HTERT RPE-1 (cell line): ENCODE measurements around the gene BPTF.
"Not testable (repeated sequence)": the region's sequence is repeated elsewhere in the genome, so short reads cannot be mapped to it uniquely, and the experiment has no call there.

Source experiments
- in situ Hi-C: fragments of 300-500 bp; cut with MboI; formaldehyde crosslinking; loops from 4 replicates; pipeline ENCODE4 v1.14.3; 2020; ENCODE audit warnings: low sequenced_read_pairs

BPTF gene

GRCh38 chr17:67881083-67881482, 55.8 kb downstream of the BPTF start:
- in situ Hi-C loops: no loop called here

- in situ Hi-C loops: no loop called here
Measured at GRCh38 chr17:67884741-67885140, 59.4 kb downstream of the BPTF start.

- in situ Hi-C loops: no loop called here
Measured at GRCh38 chr17:67891481-67892119, 66.3 kb downstream of the BPTF start.

- in situ Hi-C loops: no loop called here
Measured at GRCh38 chr17:67902511-67903231, 77.4 kb downstream of the BPTF start.

GRCh38 chr17:67905298-67905697, 80.0 kb downstream of the BPTF start:
- in situ Hi-C loops: not testable (repeated sequence)

- in situ Hi-C loops: not testable (repeated sequence)
Measured at GRCh38 chr17:67910117-67910803, 85.0 kb downstream of the BPTF start.

GRCh38 chr17:67911059-67911782, 85.9 kb downstream of the BPTF start:
- in situ Hi-C loops: no loop called here

GRCh38 chr17:67912088-67912487, 86.8 kb downstream of the BPTF start:
- in situ Hi-C loops: no loop called here

- in situ Hi-C loops: no loop called here
Measured at GRCh38 chr17:67912656-67913055, 87.4 kb downstream of the BPTF start.

- in situ Hi-C loops: no loop called here
Measured at GRCh38 chr17:67920212-67920611, 94.9 kb downstream of the BPTF start.

GRCh38 chr17:67922503-67922902, 97.2 kb downstream of the BPTF start:
- in situ Hi-C loops: no loop called here

GRCh38 chr17:67928842-67929241, 103.5 kb downstream of the BPTF start:
- in situ Hi-C loops: not testable (repeated sequence)

- in situ Hi-C loops: no loop called here
Measured at GRCh38 chr17:67931227-67931626, 105.9 kb downstream of the BPTF start.

- in situ Hi-C loops: no loop called here
Measured at GRCh38 chr17:67942810-67943209, 117.5 kb downstream of the BPTF start.

- in situ Hi-C loops: no loop called here
Measured at GRCh38 chr17:67944035-67944434, 118.7 kb downstream of the BPTF start.

- in situ Hi-C loops: no loop called here
Measured at GRCh38 chr17:67946513-67946912, 121.2 kb downstream of the BPTF start.

GRCh38 chr17:67947325-67947813, 122.1 kb downstream of the BPTF start:
- in situ Hi-C loops: no loop called here

- in situ Hi-C loops: no loop called here
Measured at GRCh38 chr17:67950945-67951344, 125.6 kb downstream of the BPTF start.

GRCh38 chr17:67959510-67959909, 134.2 kb downstream of the BPTF start:
- in situ Hi-C loops: no loop called here

GRCh38 chr17:67960276-67960675, 135.0 kb downstream of the BPTF start:
- in situ Hi-C loops: not testable (repeated sequence)

GRCh38 chr17:67962156-67962555, 136.9 kb downstream of the BPTF start:
- in situ Hi-C loops: not testable (repeated sequence)
